H1 (cell line): ENCODE data around the gene CORO2B. TPM values are rescaled to one million over a fixed set of nuclear protein-coding genes. Genes with fewer than 3 reads are reported as not detected.

ENCODE experiments used
- CTCF ChIA-PET: fragments of 300-600 bp; sonication (Branson Sonifier 250); formaldehyde crosslinking; loops from one replicate; lab custom pipeline; 2021; ENCODE audit not compliant: partially characterized antibody; lab: Charles Lee
- POLR2A ChIA-PET: fragments of 300-600 bp; sonication (Branson Sonifier 250); formaldehyde crosslinking; loops from one replicate; lab custom pipeline; 2021; ENCODE audit warnings: inconsistent platforms; ENCODE audit not compliant: partially characterized antibody; lab: Charles Lee
- DNase-seq, 2 experiments: peaks; one replicate each; pipeline versions ENCODE4 v3.0.0 to v3.0.0-alpha.2; 2010 to 2022; ENCODE audit warnings: low spot score in 2 of 2, low read depth in 1 of 2, mixed read lengths in 1 of 2
- FAIRE-seq: peaks from 2 replicates; lab custom pipeline; 2011; peaks lifted over from hg19 to GRCh38; lab: Jason Lieb, UNC
- H2AFZ ChIP-seq: 2 replicates; pipeline ENCODE4 v1.8.1; 2012; ENCODE audit warnings: low read length, inconsistent platforms
- H2AK5ac ChIP-seq: 2 replicates; pipeline ENCODE4 v1.6.1; 2013; ENCODE audit warnings: low read depth, low read length
- H2BK120ac ChIP-seq: replicated peaks from 2 replicates; pipeline ENCODE3; 2013; ENCODE audit warnings: low read depth, low read length, inconsistent platforms
- H2BK12ac ChIP-seq: 2 replicates; pipeline ENCODE4 v1.6.1; 2013; ENCODE audit warnings: low read depth, low read length
- H2BK15ac ChIP-seq: 2 replicates; pipeline ENCODE4 v1.6.1; 2013; ENCODE audit warnings: low read length
- H2BK20ac ChIP-seq: 2 replicates; pipeline ENCODE4 v1.6.1; 2013; ENCODE audit warnings: low read length
- H2BK5ac ChIP-seq: 2 replicates; pipeline ENCODE4 v1.6.1; 2013; ENCODE audit warnings: low read depth, low read length
- H3K14ac ChIP-seq: 2 replicates; pipeline ENCODE4 v1.6.1; 2013; ENCODE audit warnings: inconsistent platforms; ENCODE audit not compliant: insufficient read length
- H3K18ac ChIP-seq: 2 replicates; pipeline ENCODE4 v1.6.1; 2013; ENCODE audit warnings: low read length; ENCODE audit errors: extremely low read depth
- H3K23ac ChIP-seq: 2 replicates; pipeline ENCODE4 v1.6.1; 2013; ENCODE audit warnings: inconsistent platforms; ENCODE audit not compliant: insufficient read length
- H3K23me2 ChIP-seq: 2 replicates; pipeline ENCODE4 v1.6.1; 2013; ENCODE audit warnings: low read depth, low read length
- H3K27ac ChIP-seq: 2 replicates; pipeline ENCODE4 v1.6.1; 2011; ENCODE audit warnings: low read depth, low read length, inconsistent platforms
- H3K27me3 ChIP-seq, 4 experiments: replicated peaks in 1 of 4; 1 replicate in 1 of 4; 2 replicates in 3 of 4; pipeline versions ENCODE4 v1.6.1 to v1.8.1; 2011 to 2013; ENCODE audit warnings: low read length in 3 of 4, mild to moderate bottlenecking in 3 of 4, inconsistent platforms in 2 of 4, mixed read lengths in 2 of 4, moderate library complexity in 1 of 4; ENCODE audit not compliant: control insufficient read depth in 3 of 4, insufficient read depth in 3 of 4; ENCODE audit errors: extremely low read depth in 1 of 4
- H3K36me3 ChIP-seq, 4 experiments: 2 replicates each; pipeline versions ENCODE4 v1.6.1 to v1.8.1; 2011 to 2013; ENCODE audit warnings: mild to moderate bottlenecking in 4 of 4, low read length in 3 of 4, moderate library complexity in 2 of 4, control low read depth in 1 of 4, inconsistent platforms in 1 of 4; ENCODE audit not compliant: insufficient read depth in 4 of 4, control insufficient read depth in 2 of 4
- H3K4ac ChIP-seq: replicated peaks from 2 replicates; pipeline ENCODE3; 2013; ENCODE audit warnings: low read length, low read depth, mixed read lengths, inconsistent platforms; ENCODE audit not compliant: insufficient read length
- H3K4me1 ChIP-seq, 4 experiments: replicated peaks in 1 of 4; 1 replicate in 1 of 4; 2 replicates in 3 of 4; pipeline versions ENCODE4 v1.6.1 to v1.8.1; 2011 to 2013; ENCODE audit warnings: low read length in 3 of 4, inconsistent platforms in 2 of 4, mixed read lengths in 1 of 4; ENCODE audit not compliant: insufficient read depth in 4 of 4, control insufficient read depth in 3 of 4
- H3K4me2 ChIP-seq, 2 experiments: 2 replicates each; pipeline versions ENCODE4 v1.6.1 to v1.8.1; 2011 to 2013; ENCODE audit warnings: low read depth in 2 of 2, low read length in 2 of 2, control low read depth in 1 of 2, inconsistent platforms in 1 of 2, mild to moderate bottlenecking in 1 of 2; ENCODE audit not compliant: insufficient read depth in 1 of 2
- H3K4me3 ChIP-seq, 4 experiments: fragments of 200-600, 300-600 bp in 1 of 4; sonication (generic), shearing (Covaris generic), sonication (Bioruptor Twin) in 1 of 4; 2 replicates each; pipeline versions ENCODE4 v1.5.1 to v1.8.1; 2011 to 2016; ENCODE audit warnings: low read length in 4 of 4, low read depth in 3 of 4, control low read depth in 2 of 4, inconsistent platforms in 2 of 4, mild to moderate bottlenecking in 2 of 4, mixed read lengths in 1 of 4, moderate library complexity in 1 of 4; ENCODE audit not compliant: insufficient read depth in 2 of 4; ENCODE audit errors: extremely low read depth in 1 of 4
- H3K56ac ChIP-seq: replicated peaks from 2 replicates; pipeline ENCODE3; 2013; ENCODE audit warnings: low read depth, mild to moderate bottlenecking, mixed read lengths, low read length, inconsistent platforms; ENCODE audit not compliant: insufficient read length
- H3K79me1 ChIP-seq: 2 replicates; pipeline ENCODE4 v1.6.1; 2013; ENCODE audit warnings: low read depth, low read length, control low read depth
- H3K79me2 ChIP-seq, 2 experiments: 2 replicates each; pipeline versions ENCODE4 v1.6.1 to v1.8.1; 2012 to 2013; ENCODE audit warnings: low read length in 2 of 2, mild to moderate bottlenecking in 2 of 2, inconsistent platforms in 1 of 2; ENCODE audit not compliant: insufficient read depth in 2 of 2, control insufficient read depth in 1 of 2
- H3K9ac ChIP-seq, 4 experiments: replicated peaks in 1 of 4; 1 replicate in 1 of 4; 2 replicates in 3 of 4; pipeline versions ENCODE4 v1.6.1 to v1.8.1; 2011 to 2013; ENCODE audit warnings: low read depth in 3 of 4, low read length in 3 of 4, control low read depth in 2 of 4, mild to moderate bottlenecking in 2 of 4, moderate library complexity in 2 of 4, inconsistent platforms in 1 of 4; ENCODE audit errors: extremely low read depth in 1 of 4
- H3K9me3 ChIP-seq, 2 experiments: 2 replicates each; pipeline versions ENCODE4 v1.6.1 to v1.8.1; 2012 to 2013; ENCODE audit warnings: mild to moderate bottlenecking in 2 of 2, moderate library complexity in 2 of 2, control low read depth in 1 of 2, inconsistent platforms in 1 of 2, low read depth in 1 of 2, low read length in 1 of 2, mixed read lengths in 1 of 2; ENCODE audit not compliant: insufficient read depth in 2 of 2
- H4K20me1 ChIP-seq, 2 experiments: replicated peaks in 1 of 2; 2 replicates each; pipeline versions ENCODE3 to v1.8.1; 2011 to 2013; ENCODE audit warnings: inconsistent platforms in 2 of 2, low read length in 2 of 2, mild to moderate bottlenecking in 1 of 2; ENCODE audit not compliant: insufficient read depth in 2 of 2, control insufficient read depth in 1 of 2
- H4K5ac ChIP-seq: 2 replicates; pipeline ENCODE4 v1.6.1; 2013; ENCODE audit warnings: low read length, low read depth, mixed read lengths, inconsistent platforms; ENCODE audit not compliant: insufficient read length
- H4K8ac ChIP-seq: 2 replicates; pipeline ENCODE4 v1.8.0; 2013; ENCODE audit warnings: mild to moderate bottlenecking, moderate library complexity, low read length, inconsistent platforms; ENCODE audit not compliant: insufficient read depth; ENCODE audit errors: extremely low read depth
- H4K91ac ChIP-seq: replicated peaks from 2 replicates; pipeline ENCODE3; 2013; ENCODE audit warnings: low read length, mixed read lengths, inconsistent platforms; ENCODE audit not compliant: insufficient read length
- CHD1 ChIP-seq: IDR thresholded peaks from 2 replicates; pipeline ENCODE4 v1.6.1; 2012; ENCODE audit warnings: low read depth, low read length, improper control_type of control experiment
- GABPA ChIP-seq: IDR thresholded peaks from 2 replicates; pipeline ENCODE4 v1.6.1; 2011; ENCODE audit warnings: mild to moderate bottlenecking, low read length, moderate library complexity, borderline replicate concordance; ENCODE audit not compliant: insufficient read depth
- GTF2F1 ChIP-seq: IDR thresholded peaks from 2 replicates; pipeline ENCODE4 v1.6.1; 2012; ENCODE audit warnings: low read depth, low read length, improper control_type of control experiment, borderline replicate concordance
- HDAC2 ChIP-seq, 2 experiments: fragments of 300-600 bp in 1 of 2; sonication (generic) in 1 of 2; IDR thresholded peaks; 2 replicates each; pipeline ENCODE4 v1.6.1; 2011 to 2012; ENCODE audit warnings: low read depth in 2 of 2, low read length in 2 of 2, mild to moderate bottlenecking in 2 of 2, moderate library complexity in 2 of 2, borderline replicate concordance in 1 of 2, inconsistent platforms in 1 of 2
- KDM1A ChIP-seq: fragments of 200-600, 300-600 bp; sonication (generic); IDR thresholded peaks from 2 replicates; pipeline ENCODE4 v1.7.1; 2016; ENCODE audit warnings: mild to moderate bottlenecking, low read length, borderline replicate concordance
- MAFK ChIP-seq: IDR thresholded peaks from 2 replicates; pipeline ENCODE4 v1.6.1; 2012; ENCODE audit warnings: low read depth, mild to moderate bottlenecking, improper control_type of control experiment, low read length
- PHF8 ChIP-seq: fragments of 200-600 bp; sonication (generic); conservative IDR thresholded peaks from 2 replicates; pipeline ENCODE4 v1.7.1; 2012; ENCODE audit warnings: low read depth, mild to moderate bottlenecking, inconsistent platforms, low read length, moderate library complexity
- SP2 ChIP-seq: IDR thresholded peaks from 2 replicates; pipeline ENCODE4 v1.6.1; 2012; ENCODE audit warnings: mild to moderate bottlenecking, low read length, inconsistent platforms
- SP4 ChIP-seq: IDR thresholded peaks from 2 replicates; pipeline ENCODE4 v1.6.1; 2012; ENCODE audit warnings: low read length, inconsistent platforms
- TEAD4 ChIP-seq: IDR thresholded peaks from 2 replicates; pipeline ENCODE4 v1.6.1; 2012; ENCODE audit warnings: low read depth, low read length, inconsistent platforms, mixed read lengths
- YY1 ChIP-seq: IDR thresholded peaks from 2 replicates; pipeline ENCODE4 v1.6.1; 2011; ENCODE audit warnings: low read depth, mild to moderate bottlenecking, low read length
- WGBS, 2 experiments: shearing (Covaris generic) in 1 of 2; methylation state at CpG; one replicate each; pipeline versions ENCODE4 v1.1.6 to v1.1.7; 2013 to 2015; ENCODE audit warnings: low lambda C conversion rate in 2 of 2, mixed read lengths in 2 of 2, inconsistent platforms in 1 of 2, low coverage in 1 of 2, missing lambda C conversion rate in 1 of 2; ENCODE audit not compliant: insufficient replicate concordance in 2 of 2, insufficient coverage in 1 of 2, insufficient read length in 1 of 2; ENCODE audit errors: extremely low coverage in 1 of 2, missing lambda C conversion rate in 1 of 2; 5-methylcytosine and 5-hydroxymethylcytosine counted together
- polyA plus RNA-seq, 7 experiments: library from polyadenylated mRNA; depleted of rRNA in 3 of 7; stranded (reverse) in 5 of 7; unstranded in 2 of 7; fragments of >200 nt in 5 of 7; fragments of 200-250 nt in 2 of 7; gene quantifications; 1 replicate in 5 of 7; 2 replicates in 1 of 7; 4 replicates in 1 of 7; pipeline versions ENCODE4 v1.2.1 to v1.2.3, GENCODE V29; 2011 to 2013; ENCODE audit warnings: missing spikeins in 2 of 7, mixed read lengths in 2 of 7
- total RNA-seq: library from RNA; stranded (reverse); fragmentation: NEBNext Ultra II Directional; extraction: Animal tissue kit (Norgen Biotek cat#: 25700); gene quantifications from 2 replicates; pipeline ENCODE4 v1.2.1, GENCODE V29; 2021

CORO2B gene
- total and polyA plus RNA-seq, 2 of the 8 experiments (the other 6 are each of a cell fraction or from before 2014, with no cell fraction given) = 3.4 to 6.7 TPM

GRCh38 chr15:68638953-68639515 lies 60.2 kb downstream of the CORO2B start:
- POLR2A ChIA-PET = interaction anchor here (0.6 kb wide), 2 partner anchors 34 to 346 kb away, joined by 4 to 5 read pairs; no protein-coding TSS in a partner anchor

More at GRCh38 chr15:68638953-68639515, 60.2 kb downstream of the CORO2B start:
- FAIRE-seq (no peak), DNase-seq (no peak)
- H3K79me2 ChIP-seq = no peaks in the 10 kb centered on the region
- H2AK5ac ChIP-seq = no peak overlapping the region
- no peak overlapping the region for H3K4me3 ChIP-seq
- CTCF ChIA-PET = interaction anchor here (0.7 to 24.3 kb wide), 10 partner anchors 7 to 89 kb away, joined by 3 to 569 read pairs (median 4); no protein-coding TSS in a partner anchor
- H3K36me3 ChIP-seq = no peaks in the 10 kb centered on the region
- no peak overlapping the region for H3K14ac ChIP-seq
- H2AFZ ChIP-seq = no peak overlapping the region
- WGBS, 2 experiments = 92% methylated on average over 2 of the region's 2 CpGs; no CpG with 5 or more reads in 1 of the 2 experiments
- H4K5ac ChIP-seq = no peak overlapping the region
- no peak overlapping the region for H4K91ac ChIP-seq
- H2BK5ac ChIP-seq = no peak overlapping the region
- no peak overlapping the region for H3K4me2 ChIP-seq
- H2BK15ac ChIP-seq = peak overlapping the region; percentile 65; the same call in 1 of the 2 replicates
- TF ChIP-seq SP2 (no peak), GABPA (no peak), PHF8 (no peak), SP4 (no peak), CHD1 (no peak), GTF2F1 (no peak), TEAD4 (no peak), HDAC2 (IDR thresholded peaks at IDR 0.05; ENCODE audit: borderline replicate concordance in 1 of 2, low read depth in 2 of 2, low read length in 2 of 2) (no peak), YY1 (no peak), MAFK (no peak), KDM1A (no peak)
- H3K56ac ChIP-seq = no peak overlapping the region
- no peaks in the 10 kb centered on the region for H3K23me2 ChIP-seq
- no peak overlapping the region for H4K8ac ChIP-seq
- H3K27ac ChIP-seq = no peak overlapping the region
- H3K4ac ChIP-seq = no peak overlapping the region
- H2BK12ac ChIP-seq = no peak overlapping the region
- peaks cover 0 to 12% (median 7%) of the 10 kb centered on the region in 4 experiments; a peak in 5 of 7 replicates for H3K4me1 ChIP-seq
- H3K79me1 ChIP-seq = no peaks in the 10 kb centered on the region
- H3K23ac ChIP-seq = no peak overlapping the region
- no peak overlapping the region for H2BK20ac ChIP-seq
- H3K9ac ChIP-seq = no peak overlapping the region
- H2BK120ac ChIP-seq = no peak overlapping the region
- H4K20me1 ChIP-seq = no peaks in the 10 kb centered on the region
- H3K9me3 ChIP-seq = no peaks in the 10 kb centered on the region
- H3K27me3 ChIP-seq = no peaks in the 10 kb centered on the region
- H3K18ac ChIP-seq = no peak overlapping the region
